Activated CD8-positive, alpha-beta memory T cell treated with anti-CD3 and anti-CD28 coated beads for 4 hours (primary cell): Measurements from ENCODE around the gene WNT2B.
A peak's percentile ranks its signal among the peaks of the same experiment; 100 is the strongest.
"Not testable (repeated sequence)": the region's sequence is repeated elsewhere in the genome, so short reads cannot be mapped to it uniquely, and the experiment has no call there.

Experiments
- DNase-seq, 2 donors: peaks; one replicate each; pipeline ENCODE4 v3.0.0-alpha.2; 2020; ENCODE audit warnings: low read depth in 2 of 2

WNT2B gene

GRCh38 chr1:112508278-112509004, at the start of gene WNT2B:
TSS of gene WNT2B (plus strand) at chr1:112508965. CDS start at chr1:112509263, 298 bp downstream.
- DNase-seq, result no peak

GRCh38 chr1:112460615-112461014, 48.1 kb upstream of the WNT2B start:
- no peak for DNase-seq

- DNase-seq, result no peak
Measured at GRCh38 chr1:112461200-112461871, 47.4 kb upstream of the WNT2B start.

GRCh38 chr1:112462953-112463279, 45.8 kb upstream of the WNT2B start:
- DNase-seq, result no peak

- no peak for DNase-seq
Measured at GRCh38 chr1:112464501-112464900, 44.3 kb upstream of the WNT2B start.

- DNase-seq, result no peak
Measured at GRCh38 chr1:112465122-112465521, 43.6 kb upstream of the WNT2B start.

- DNase-seq, result peak; percentile 68 to 74
Measured at GRCh38 chr1:112466078-112466660, 42.6 kb upstream of the WNT2B start.

GRCh38 chr1:112470324-112470723, 38.4 kb upstream of the WNT2B start:
- not testable (repeated sequence) for DNase-seq

- no peak for DNase-seq
Measured at GRCh38 chr1:112470966-112471365, 37.8 kb upstream of the WNT2B start.

GRCh38 chr1:112472142-112472541, 36.6 kb upstream of the WNT2B start:
- no peak for DNase-seq

- DNase-seq, result no peak
Measured at GRCh38 chr1:112477550-112477949, 31.2 kb upstream of the WNT2B start.

GRCh38 chr1:112478314-112478713, 30.5 kb upstream of the WNT2B start:
- DNase-seq, result no peak

GRCh38 chr1:112486063-112486462, 22.7 kb upstream of the WNT2B start:
- not testable (repeated sequence) for DNase-seq

- not testable (repeated sequence) for DNase-seq
Measured at GRCh38 chr1:112487686-112488085, 21.1 kb upstream of the WNT2B start.

GRCh38 chr1:112488141-112488540, 20.6 kb upstream of the WNT2B start:
- no peak for DNase-seq

GRCh38 chr1:112492076-112492475, 16.7 kb upstream of the WNT2B start:
- DNase-seq, result no peak

- DNase-seq, result no peak
Measured at GRCh38 chr1:112493351-112493750, 15.4 kb upstream of the WNT2B start.

- no peak for DNase-seq
Measured at GRCh38 chr1:112496290-112496689, 12.5 kb upstream of the WNT2B start.

GRCh38 chr1:112501810-112502641, 6.7 kb upstream of the WNT2B start:
- peak in 1 of 2 donors; percentile 23 for DNase-seq

- DNase-seq, result no peak
Measured at GRCh38 chr1:112502826-112503225, 5.9 kb upstream of the WNT2B start.

- no peak for DNase-seq
Measured at GRCh38 chr1:112504001-112504660, 4.6 kb upstream of the WNT2B start.
